Activated B cell treated with CpG ODN at 0.5 μM for 24 hours (primary cell): ENCODE data around the gene SUSD2. TPM values are rescaled to one million over a fixed set of nuclear protein-coding genes. Genes with fewer than 3 reads are reported as not detected.
"Not testable (repeated sequence)": the region's sequence is repeated elsewhere in the genome, so short reads cannot be mapped to it uniquely, and the experiment has no call there.

Experiments
- ATAC-seq: fragments of 200-7000 bp; cut with Tn5 transposase; one replicate; pipeline ENCODE4 v1.10.0; 2021; ENCODE audit warnings: low read depth, mild to moderate bottlenecking, moderate library complexity
- CTCF ChIA-PET: fragments of 350-600 bp; sonication (Branson Sonifier 250); formaldehyde crosslinking; loops from one replicate; lab custom pipeline; 2021; ENCODE audit warnings: antibody characterized with exemption; lab: Charles Lee
- POLR2A ChIA-PET: fragments of 350-600 bp; sonication (Branson Sonifier 250); formaldehyde crosslinking; loops from one replicate; lab custom pipeline; 2021; ENCODE audit warnings: antibody characterized with exemption; lab: Charles Lee
- DNase-seq: peaks from one replicate; pipeline ENCODE4 v3.0.0; 2022
- H3K27ac Mint-ChIP-seq: one replicate; pipeline ENCODE4 v1.8.0; 2020; ENCODE audit warnings: mixed read lengths
- H3K27me3 Mint-ChIP-seq: one replicate; pipeline ENCODE4 v1.8.0; 2021; ENCODE audit warnings: mixed read lengths
- H3K36me3 Mint-ChIP-seq: one replicate; pipeline ENCODE4 v1.8.0; 2021; ENCODE audit warnings: low read depth, mixed read lengths
- H3K4me1 Mint-ChIP-seq: one replicate; pipeline ENCODE4 v1.8.0; 2021; ENCODE audit warnings: mixed read lengths
- H3K4me3 Mint-ChIP-seq: one replicate; pipeline ENCODE4 v1.8.0; 2020; ENCODE audit warnings: mild to moderate bottlenecking, mixed read lengths
- H3K9me3 Mint-ChIP-seq: one replicate; pipeline ENCODE4 v1.8.0; 2020; ENCODE audit warnings: mixed read lengths
- CTCF ChIP-seq: fragments of 200-600 bp; IDR thresholded peaks from one replicate; pipeline ENCODE4 v1.8.0; 2022; ENCODE audit warnings: antibody characterized with exemption, mild to moderate bottlenecking
- intact Hi-C: fragments of 100-400 bp; cut with micrococcal nuclease; formaldehyde crosslinking; loops from one replicate; pipeline ENCODE4 v1.15.1; 2024
- total RNA-seq: library from RNA; stranded (reverse); gene quantifications from 2 replicates; pipeline ENCODE4 v1.2.3, GENCODE V29; 2022

Gene SUSD2
- total RNA-seq, 1 donor from 2014 or later = 0.93 TPM

- POLR2A ChIA-PET = interaction anchor here (0.5 kb wide), 1 partner anchor 313 kb away, joined by 5 read pairs; no protein-coding TSS in a partner anchor
- no peak overlapping the region for H3K27ac Mint-ChIP-seq
Observed at GRCh38 chr22:24200619-24201212, 19.4 kb downstream of the SUSD2 start.

GRCh38 chr22:24201681-24202614 is 20.7 kb downstream of the SUSD2 start:
- TF ChIP-seq CTCF = no peak
- Mint-ChIP-seq H3K27me3 (no peaks in the 10 kb centered on the region), H3K9me3 (no peaks in the 10 kb centered on the region), H3K4me1 (peaks cover 22% of the 10 kb centered on the region), H3K36me3 (no peaks in the 10 kb centered on the region), H3K4me3 (no peak overlapping the region), H3K27ac (no peak overlapping the region)
- ATAC-seq = no peak
- intact Hi-C loops = no loop called here
- POLR2A ChIA-PET = no interaction called here
- no peak for DNase-seq
- CTCF ChIA-PET = no interaction called here

More at GRCh38 chr22:24200619-24201212, 19.4 kb downstream of the SUSD2 start:
- H3K4me1 Mint-ChIP-seq = peaks cover 13% of the 10 kb centered on the region
- H3K27me3 Mint-ChIP-seq = no peaks in the 10 kb centered on the region
- CTCF ChIA-PET = no interaction called here
- no peaks in the 10 kb centered on the region for H3K36me3 Mint-ChIP-seq
- DNase-seq (no peak), ATAC-seq (no peak)
- H3K4me3 Mint-ChIP-seq = no peak overlapping the region
- intact Hi-C loops = no loop called here
- no peak for TF ChIP-seq CTCF
- no peaks in the 10 kb centered on the region for H3K9me3 Mint-ChIP-seq

- POLR2A ChIA-PET = interaction anchor here (0.7 kb wide), 1 partner anchor 30 kb away, joined by 11 read pairs; no protein-coding TSS in a partner anchor
- CTCF ChIA-PET, H3K4me3 Mint-ChIP-seq, H3K27me3 Mint-ChIP-seq, DNase-seq, H3K9me3 Mint-ChIP-seq, ATAC-seq, H3K36me3 Mint-ChIP-seq, H3K27ac Mint-ChIP-seq, intact Hi-C loops: not testable (repeated sequence)
- peaks cover 26% of the 10 kb centered on the region for H3K4me1 Mint-ChIP-seq
Observed at GRCh38 chr22:24203856-24204255, 22.6 kb downstream of the SUSD2 start.

- intact Hi-C loops = no loop called here
- Mint-ChIP-seq H3K4me1 (peaks cover 26% of the 10 kb centered on the region), H3K27ac (no peak overlapping the region), H3K9me3 (no peaks in the 10 kb centered on the region), H3K4me3 (no peak overlapping the region), H3K36me3 (no peaks in the 10 kb centered on the region), H3K27me3 (no peaks in the 10 kb centered on the region)
- DNase-seq (no peak), ATAC-seq (no peak)
- ChIA-PET POLR2A (no interaction called here), CTCF (no interaction called here)
- no peak for TF ChIP-seq CTCF
Observed at GRCh38 chr22:24205438-24206195, 24.3 kb downstream of the SUSD2 start.

- peak; percentile 34 for ATAC-seq
- intact Hi-C loops, H3K36me3 Mint-ChIP-seq, H3K27me3 Mint-ChIP-seq, POLR2A ChIA-PET, H3K9me3 Mint-ChIP-seq, CTCF ChIA-PET, DNase-seq: not testable (repeated sequence)
- Mint-ChIP-seq H3K4me3 (peak overlapping the region; percentile 25), H3K4me1 (peaks cover 26% of the 10 kb centered on the region), H3K27ac (peak overlapping the region; percentile 11)
Observed at GRCh38 chr22:24206460-24207263, 25.4 kb downstream of the SUSD2 start.
